Lung (tissue), 12 donors: ENCODE measurements around the gene BPTF. TPM values are rescaled to one million over a fixed set of nuclear protein-coding genes. Genes with fewer than 3 reads are reported as not detected.

ENCODE experiments used
- ATAC-seq: fragments of 200-7000 bp; cut with Tn5 transposase; one replicate; pipeline ENCODE4 v1.9.1; 2020; ENCODE audit warnings: moderate number of reproducible peaks; ENCODE audit not compliant: insufficient read depth, low FRiP score
- DNase-seq, 3 donors: peaks; one replicate each; pipeline ENCODE4 v3.0.0-alpha.2; 2013 to 2017
- H3K27ac ChIP-seq, 2 donors: one replicate each; pipeline ENCODE4 v1.5.1; 2013; ENCODE audit warnings: mild to moderate bottlenecking in 2 of 2, moderate library complexity in 2 of 2, control low read depth in 1 of 2, inconsistent platforms in 1 of 2, low read depth in 1 of 2, low read length in 1 of 2
- H3K27me3 ChIP-seq, 3 donors: one replicate each; pipeline ENCODE4 v1.5.1; 2013; ENCODE audit warnings: low read length in 2 of 3; ENCODE audit not compliant: control insufficient read depth in 3 of 3, insufficient read depth in 3 of 3
- H3K36me3 ChIP-seq, 4 donors: one replicate each; pipeline ENCODE4 v1.5.1; 2013; ENCODE audit warnings: low read length in 4 of 4, mild to moderate bottlenecking in 1 of 4, moderate library complexity in 1 of 4; ENCODE audit not compliant: control insufficient read depth in 4 of 4, insufficient read depth in 4 of 4
- H3K4me1 ChIP-seq, 5 donors: one replicate each; pipeline ENCODE4 v1.5.1; 2013; ENCODE audit warnings: low read length in 5 of 5, mild to moderate bottlenecking in 2 of 5, moderate library complexity in 1 of 5; ENCODE audit not compliant: control insufficient read depth in 5 of 5, insufficient read depth in 5 of 5
- H3K4me3 ChIP-seq: one replicate; pipeline ENCODE4 v1.5.1; 2013; ENCODE audit warnings: mild to moderate bottlenecking, control low read depth, moderate library complexity
- H3K9ac ChIP-seq, 2 donors: one replicate each; pipeline ENCODE4 v1.5.1; 2013; ENCODE audit warnings: low read length in 2 of 2, control low read depth in 1 of 2; ENCODE audit not compliant: insufficient read depth in 1 of 2
- H3K9me3 ChIP-seq, 4 donors: one replicate each; pipeline ENCODE4 v1.5.1; 2013; ENCODE audit warnings: low read length in 3 of 4, mild to moderate bottlenecking in 1 of 4, moderate library complexity in 1 of 4; ENCODE audit not compliant: control insufficient read depth in 4 of 4, insufficient read depth in 3 of 4
- CTCF ChIP-seq: IDR thresholded peaks from 2 replicates; pipeline ENCODE4 v1.5.1; 2012; ENCODE audit warnings: mild to moderate bottlenecking; ENCODE audit errors: control extremely low read depth, extremely low read depth
- WGBS, 2 donors: extraction: QIAGEN DNeasy Blood & Tissue Kit; methylation state at CpG; one replicate each; pipeline ENCODE4 v1.1.7; 2013; 5-methylcytosine and 5-hydroxymethylcytosine counted together
- polyA plus RNA-seq, 2 donors: library from polyadenylated mRNA; stranded (reverse); fragments of 200-250 nt; gene quantifications; one replicate each; pipeline ENCODE4 v1.2.1, GENCODE V29; 2013
- total RNA-seq, 2 donors: library from RNA; depleted of rRNA in 1 of 2; stranded (reverse); fragments of >200 nt in 1 of 2; gene quantifications; one replicate each; pipeline ENCODE4 v1.2.1, GENCODE V29; 2014 to 2021
- donor health status: control.
- donor health status: control.
- donor health status: Bipolar disorder and iron deficiency.
- donor health status: healthy.
- donor health status: DM: yes; HTN: yes; CAD: no.

The BPTF gene
- total and polyA plus RNA-seq, 4 donors: 12.2 to 179 (median 47.4) TPM

- DNase-seq: peak; percentile 85 to 96 (median 90)
- Histone ChIP-seq H3K27ac (peak overlapping the region; percentile 95 to 98), H3K9me3 (no peaks in the 10 kb centered on the region), H3K4me1 (peaks cover 3 to 18% (median 4%) of the 10 kb centered on the region in 5 donors), H3K4me3 (peak overlapping the region; percentile 75), H3K9ac (peak overlapping the region; percentile 83 to 87), H3K27me3 (no peaks in the 10 kb centered on the region), H3K36me3 (peaks cover 0 to 3% (median 0%) of the 10 kb centered on the region in 4 donors)
- ATAC-seq: peak; percentile 87
- no peak for TF ChIP-seq CTCF
- 0% methylated on average over 63 to 144 of the region's 144 CpGs for WGBS, 2 donors
Measured at GRCh38 chr17:67993153-67993997, 168.1 kb downstream of the BPTF start.

GRCh38 chr17:67993998-67994361, 168.7 kb downstream of the BPTF start:
- DNase-seq (peak in 1 of 3 donors; percentile 64), ATAC-seq (no peak)
- 3 to 4% methylated on average over 21 of the region's 21 CpGs for WGBS, 2 donors
- Histone ChIP-seq H3K36me3 (peaks cover 0 to 3% (median 0%) of the 10 kb centered on the region in 4 donors), H3K27ac (peak overlapping the region; percentile 93 to 98), H3K4me1 (peaks cover 3 to 18% (median 4%) of the 10 kb centered on the region in 5 donors), H3K9me3 (no peaks in the 10 kb centered on the region), H3K4me3 (peak overlapping the region; percentile 75), H3K9ac (peak overlapping the region; percentile 32 to 63), H3K27me3 (no peaks in the 10 kb centered on the region)
- no peak for TF ChIP-seq CTCF

GRCh38 chr17:67994817-67995569, 169.7 kb downstream of the BPTF start:
- Histone ChIP-seq H3K9me3 (no peaks in the 10 kb centered on the region), H3K9ac (peak overlapping the region in 1 of 2 donors; percentile 2), H3K4me1 (peaks cover 3 to 18% (median 4%) of the 10 kb centered on the region in 5 donors), H3K36me3 (peaks cover 0 to 3% (median 0%) of the 10 kb centered on the region in 4 donors), H3K4me3 (no peak overlapping the region), H3K27ac (peak overlapping the region in 1 of 2 donors; percentile 23), H3K27me3 (no peaks in the 10 kb centered on the region)
- 20 to 28% methylated on average over 9 of the region's 9 CpGs for WGBS, 2 donors
- TF ChIP-seq CTCF: no peak
- DNase-seq (peak in 2 of 3 donors; percentile 62 to 72), ATAC-seq (no peak)
